A549 (cell line): Measurements from ENCODE around the gene CRTAP. TPM values are rescaled to one million over a fixed set of nuclear protein-coding genes. Genes with fewer than 3 reads are reported as not detected.
A peak's percentile ranks its signal among the peaks of the same experiment; 100 is the strongest.
"Not testable (repeated sequence)": the region's sequence is repeated elsewhere in the genome, so short reads cannot be mapped to it uniquely, and the experiment has no call there.

ENCODE experiments used
- ATAC-seq, 2 experiments: fragments of 200-7000 bp in 1 of 2; fragments of >200 bp in 1 of 2; cut with Nextera tagmentation in 1 of 2; cut with Tn5 transposase in 1 of 2; 3 replicates each; pipeline versions ENCODE4 v1.8.0 to v1.9.1; 2018 to 2020; ENCODE audit warnings: mild to moderate bottlenecking in 1 of 2, moderate library complexity in 1 of 2
- CTCF ChIA-PET: fragments of 300-600 bp; sonication (Branson Sonifier 250); formaldehyde crosslinking; extraction: SDS; loops from one replicate; lab custom pipeline; 2021; ENCODE audit warnings: antibody characterized with exemption, inconsistent platforms; lab: Yijun Ruan, JAX
- POLR2A ChIA-PET: fragments of 350-600 bp; formaldehyde crosslinking; extraction: SDS; loops from one replicate; lab custom pipeline; 2021; ENCODE audit warnings: antibody characterized with exemption, inconsistent platforms; lab: Yijun Ruan, JAX
- DNase-seq, 2 experiments: peaks; one replicate each; pipeline versions ENCODE4 v3.0.0 to v3.0.0-alpha.2; 2011 to 2016; ENCODE audit warnings: low read depth in 1 of 2, low spot score in 1 of 2
- FAIRE-seq: peaks from 2 replicates; lab custom pipeline; 2011; peaks lifted over from hg19 to GRCh38; lab: Jason Lieb, UNC
- H3K27ac ChIP-seq, 2 experiments: fragments of >200 bp; sonication (Bioruptor Twin); formaldehyde crosslinking; 3 replicates each; pipeline ENCODE4 v1.5.1; 2016 to 2017
- H3K4me1 ChIP-seq: fragments of >200 bp; sonication (Bioruptor Twin); formaldehyde crosslinking; 3 replicates; pipeline ENCODE4 v1.6.1; 2016
- H3K4me2 ChIP-seq: fragments of >200 bp; sonication (Bioruptor Twin); formaldehyde crosslinking; 3 replicates; pipeline ENCODE4 v1.6.1; 2016
- H3K4me3 ChIP-seq: fragments of >200 bp; sonication (Bioruptor Twin); formaldehyde crosslinking; 3 replicates; pipeline ENCODE4 v1.5.1; 2016
- H3K9me3 ChIP-seq: fragments of >200 bp; sonication (Bioruptor Twin); formaldehyde crosslinking; 3 replicates; pipeline ENCODE4 v1.6.1; 2016
- BHLHE40 ChIP-seq: IDR thresholded peaks from 2 replicates; pipeline ENCODE4 v1.6.1; 2012; ENCODE audit warnings: low read depth, low read length, inconsistent platforms
- CBX8 ChIP-seq: fragments of 200-600 bp; sonication (generic); IDR thresholded peaks from 2 replicates; pipeline ENCODE4 v1.6.1; 2016
- CEBPB ChIP-seq, 2 experiments: fragments of >200 bp in 1 of 2; sonication (Bioruptor Twin) in 1 of 2; formaldehyde crosslinking in 1 of 2; IDR thresholded peaks; 2 replicates each; pipeline ENCODE4 v1.6.1; 2012 to 2016
- EHF ChIP-seq: fragments of 250-450 bp; sonication (Bioruptor Pico); IDR thresholded peaks from 2 replicates; pipeline ENCODE4 v1.5.0; 2020; ENCODE audit warnings: mild to moderate bottlenecking
- EP300 ChIP-seq, 2 experiments: fragments of >200 bp; sonication (Bioruptor Twin); formaldehyde crosslinking; IDR thresholded peaks; 2 replicates in 1 of 2; 3 replicates in 1 of 2; pipeline ENCODE4 v1.6.1; 2016 to 2017
- FOSB ChIP-seq: fragments of 250-450 bp; sonication (Bioruptor Pico); IDR thresholded peaks from 2 replicates; pipeline ENCODE4 v1.5.0; 2020; ENCODE audit warnings: mild to moderate bottlenecking, moderate library complexity
- FOXS1 ChIP-seq: fragments of 250-450 bp; sonication (Bioruptor Pico); IDR thresholded peaks from 2 replicates; pipeline ENCODE4 v1.5.0; 2020; ENCODE audit warnings: mild to moderate bottlenecking, moderate library complexity
- HDAC2 ChIP-seq: fragments of 200-600 bp; sonication (generic); IDR thresholded peaks from 2 replicates; pipeline ENCODE4 v1.6.1; 2016
- HMGXB4 ChIP-seq: fragments of 250-450 bp; sonication (Bioruptor Pico); IDR thresholded peaks from 2 replicates; pipeline ENCODE4 v1.5.0; 2021; ENCODE audit warnings: mild to moderate bottlenecking, moderate library complexity, borderline replicate concordance
- HOXA7 ChIP-seq: fragments of 250-450 bp; sonication (Bioruptor Pico); IDR thresholded peaks from 2 replicates; pipeline ENCODE4 v1.5.0; 2020; ENCODE audit warnings: mild to moderate bottlenecking, moderate library complexity
- JUN ChIP-seq, 2 experiments: fragments of >200 bp; sonication (Bioruptor Twin); formaldehyde crosslinking; IDR thresholded peaks; 2 replicates in 1 of 2; 3 replicates in 1 of 2; pipeline ENCODE4 v1.6.1; 2016 to 2017
- KDM5A ChIP-seq: fragments of 200-600 bp; sonication (generic); IDR thresholded peaks from 2 replicates; pipeline ENCODE4 v1.6.1; 2016; ENCODE audit warnings: antibody characterized with exemption, mild to moderate bottlenecking
- MAZ ChIP-seq: fragments of 150-350 bp; IDR thresholded peaks from 2 replicates; pipeline ENCODE4 v1.6.1; 2014; ENCODE audit warnings: antibody characterized with exemption, low read depth, low read length, borderline replicate concordance
- MYC ChIP-seq: IDR thresholded peaks from 2 replicates; pipeline ENCODE4 v1.6.1; 2012; ENCODE audit warnings: mild to moderate bottlenecking, inconsistent platforms, low read length, improper control_type of control experiment, borderline replicate concordance
- PBX3 ChIP-seq: IDR thresholded peaks from 2 replicates; pipeline ENCODE4 v1.6.1; 2012
- PHF8 ChIP-seq: fragments of 200-600 bp; sonication (generic); IDR thresholded peaks from 2 replicates; pipeline ENCODE4 v1.6.1; 2016; ENCODE audit warnings: low read depth, mild to moderate bottlenecking, antibody characterized with exemption, moderate library complexity, borderline replicate concordance
- RAD21 ChIP-seq, 2 experiments: fragments of >200 bp in 1 of 2; sonication (Bioruptor Twin) in 1 of 2; formaldehyde crosslinking in 1 of 2; IDR thresholded peaks in 1 of 2; conservative IDR thresholded peaks in 1 of 2; 2 replicates in 1 of 2; 3 replicates in 1 of 2; pipeline ENCODE4 v1.6.1; 2012 to 2018; ENCODE audit warnings: inconsistent platforms in 1 of 2
- SMC3 ChIP-seq: fragments of >200 bp; sonication (Bioruptor Twin); formaldehyde crosslinking; IDR thresholded peaks from 3 replicates; pipeline ENCODE4 v1.6.1; 2018; ENCODE audit warnings: inconsistent platforms
- TFCP2L1 ChIP-seq: fragments of 250-450 bp; sonication (Bioruptor Pico); IDR thresholded peaks from 2 replicates; pipeline ENCODE4 v1.5.0; 2021; ENCODE audit warnings: mild to moderate bottlenecking
- ZC3H11A ChIP-seq: fragments of 450-650 bp; IDR thresholded peaks from 2 replicates; pipeline ENCODE4 v1.6.1; 2014; ENCODE audit warnings: antibody characterized with exemption, mild to moderate bottlenecking
- ZNF302 ChIP-seq: fragments of 250-450 bp; sonication (Bioruptor Pico); IDR thresholded peaks from 2 replicates; pipeline ENCODE4 v1.9.0; 2021; ENCODE audit warnings: inconsistent platforms, mild to moderate bottlenecking, moderate library complexity
- WGBS: methylation state at CpG from one replicate; pipeline ENCODE4 v1.1.6; 2017; ENCODE audit errors: missing lambda C conversion rate; 5-methylcytosine and 5-hydroxymethylcytosine counted together
- polyA plus RNA-seq, 4 experiments: library from polyadenylated mRNA; depleted of rRNA in 3 of 4; stranded (reverse); fragments of >200 nt; fragmentation: RNase III in 1 of 4; extraction: RNeasy Plus Mini Kit Qiagen cat#74134 plus additional on column Dnase treatment in 1 of 4; gene quantifications; 2 replicates in 3 of 4; 3 replicates in 1 of 4; pipeline ENCODE4 v1.2.3, GENCODE V29; 2011 to 2017
- TF ChIP-seq, protein P1 (sequence below): fragments of >200 bp; sonication (Bioruptor Twin); formaldehyde crosslinking; IDR thresholded peaks from 3 replicates; pipeline ENCODE4 v1.5.1; 2016

Gene CRTAP
- polyA plus RNA-seq, 2 of the 4 experiments (the other 2 are of a cell fraction), result 181 to 355 TPM

DNA sequence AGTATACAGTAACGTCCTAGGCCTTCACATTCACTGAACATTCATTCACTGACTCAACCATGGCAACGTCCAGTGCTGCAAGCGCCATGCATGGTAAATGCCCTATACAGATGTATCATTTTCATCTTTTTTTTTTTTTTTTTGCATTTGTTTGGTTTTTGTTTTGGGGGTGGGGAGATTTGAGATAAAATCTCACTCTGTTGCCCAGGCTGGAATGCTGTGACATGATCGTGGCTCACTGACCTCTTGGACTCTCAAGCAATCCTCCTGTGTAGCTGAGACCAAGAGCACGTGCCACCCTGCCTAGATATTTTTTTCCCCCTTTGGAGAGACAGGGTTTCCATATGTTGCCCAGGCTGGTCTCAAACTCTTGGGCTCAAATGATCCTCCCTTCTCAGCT, 67.4 kb downstream of the CRTAP start (continued):
- TF ChIP-seq HMGXB4 (CRISPR knock-in tag) (no peak), ZNF302 (CRISPR knock-in tag) (no peak), RAD21 (conservative IDR thresholded peaks at IDR 0.05 in 1 of 2, IDR thresholded peaks at IDR 0.05 in 1 of 2) (no peak)

- WGBS, result 100% methylated on average over 1 of the region's 1 CpG
Observed at GRCh38 chr3:33181641-33182040, 67.8 kb downstream of the CRTAP start.

GRCh38 chr3:33184863-33185262, 71.0 kb downstream of the CRTAP start:
- TF ChIP-seq TFCP2L1 (CRISPR knock-in tag) (no peak), FOSB (CRISPR knock-in tag) (no peak), KDM5A (no peak), ZC3H11A (no peak), JUN (IDR thresholded peaks at IDR 0.05) (no peak), MAZ (no peak), FOXS1 (no peak), MYC (no peak), CBX8 (no peak), CEBPB (IDR thresholded peaks at IDR 0.05) (no peak), HOXA7 (no peak), EP300 (IDR thresholded peaks at IDR 0.05) (no peak), PBX3 (no peak), HDAC2 (no peak), EHF (no peak), SMC3 (no peak), BHLHE40 (no peak), PHF8 (no peak)
- TF ChIP-seq, protein P1, sequence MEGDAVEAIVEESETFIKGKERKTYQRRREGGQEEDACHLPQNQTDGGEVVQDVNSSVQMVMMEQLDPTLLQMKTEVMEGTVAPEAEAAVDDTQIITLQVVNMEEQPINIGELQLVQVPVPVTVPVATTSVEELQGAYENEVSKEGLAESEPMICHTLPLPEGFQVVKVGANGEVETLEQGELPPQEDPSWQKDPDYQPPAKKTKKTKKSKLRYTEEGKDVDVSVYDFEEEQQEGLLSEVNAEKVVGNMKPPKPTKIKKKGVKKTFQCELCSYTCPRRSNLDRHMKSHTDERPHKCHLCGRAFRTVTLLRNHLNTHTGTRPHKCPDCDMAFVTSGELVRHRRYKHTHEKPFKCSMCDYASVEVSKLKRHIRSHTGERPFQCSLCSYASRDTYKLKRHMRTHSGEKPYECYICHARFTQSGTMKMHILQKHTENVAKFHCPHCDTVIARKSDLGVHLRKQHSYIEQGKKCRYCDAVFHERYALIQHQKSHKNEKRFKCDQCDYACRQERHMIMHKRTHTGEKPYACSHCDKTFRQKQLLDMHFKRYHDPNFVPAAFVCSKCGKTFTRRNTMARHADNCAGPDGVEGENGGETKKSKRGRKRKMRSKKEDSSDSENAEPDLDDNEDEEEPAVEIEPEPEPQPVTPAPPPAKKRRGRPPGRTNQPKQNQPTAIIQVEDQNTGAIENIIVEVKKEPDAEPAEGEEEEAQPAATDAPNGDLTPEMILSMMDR, result no peak
- FAIRE-seq (no peak), ATAC-seq (no peak), DNase-seq (no peak)
- CTCF ChIA-PET, result interaction anchor here (1.3 to 1.4 kb wide), 2 partner anchors 110 to 188 kb away, joined by 3 to 4 read pairs; no protein-coding TSS in a partner anchor
- Histone ChIP-seq H3K4me2 (no peak overlapping the region), H3K27ac (no peak overlapping the region), H3K9me3 (0 out of 3 replicates have a peak, but pooled peaks cover 4% of the 10 kb centered on the region), H3K4me3 (no peak overlapping the region), H3K4me1 (peaks cover 11% of the 10 kb centered on the region)
- WGBS, result 56% methylated on average over 2 of the region's 2 CpGs
- POLR2A ChIA-PET, result no interaction called here

More at GRCh38 chr3:33181641-33182040, 67.8 kb downstream of the CRTAP start:
- H3K4me3 ChIP-seq, ATAC-seq, H3K27ac ChIP-seq, H3K4me2 ChIP-seq, POLR2A ChIA-PET, H3K4me1 ChIP-seq, H3K9me3 ChIP-seq, DNase-seq: not testable (repeated sequence)
- CTCF ChIA-PET, result interaction anchor here (1.0 kb wide), 1 partner anchor 107 kb away, joined by 3 read pairs; no protein-coding TSS in a partner anchor
- FAIRE-seq, result peak; percentile 7
